Activated effector memory CD4-positive, alpha-beta T cell treated with Interleukin-2 at 50 U/mL for 16 hours (primary cell): ENCODE results near the gene SCAPER.

Experiments
- DNase-seq: peaks from one replicate; pipeline ENCODE4 v3.0.0-alpha.2; 2020

The SCAPER gene, protein sequence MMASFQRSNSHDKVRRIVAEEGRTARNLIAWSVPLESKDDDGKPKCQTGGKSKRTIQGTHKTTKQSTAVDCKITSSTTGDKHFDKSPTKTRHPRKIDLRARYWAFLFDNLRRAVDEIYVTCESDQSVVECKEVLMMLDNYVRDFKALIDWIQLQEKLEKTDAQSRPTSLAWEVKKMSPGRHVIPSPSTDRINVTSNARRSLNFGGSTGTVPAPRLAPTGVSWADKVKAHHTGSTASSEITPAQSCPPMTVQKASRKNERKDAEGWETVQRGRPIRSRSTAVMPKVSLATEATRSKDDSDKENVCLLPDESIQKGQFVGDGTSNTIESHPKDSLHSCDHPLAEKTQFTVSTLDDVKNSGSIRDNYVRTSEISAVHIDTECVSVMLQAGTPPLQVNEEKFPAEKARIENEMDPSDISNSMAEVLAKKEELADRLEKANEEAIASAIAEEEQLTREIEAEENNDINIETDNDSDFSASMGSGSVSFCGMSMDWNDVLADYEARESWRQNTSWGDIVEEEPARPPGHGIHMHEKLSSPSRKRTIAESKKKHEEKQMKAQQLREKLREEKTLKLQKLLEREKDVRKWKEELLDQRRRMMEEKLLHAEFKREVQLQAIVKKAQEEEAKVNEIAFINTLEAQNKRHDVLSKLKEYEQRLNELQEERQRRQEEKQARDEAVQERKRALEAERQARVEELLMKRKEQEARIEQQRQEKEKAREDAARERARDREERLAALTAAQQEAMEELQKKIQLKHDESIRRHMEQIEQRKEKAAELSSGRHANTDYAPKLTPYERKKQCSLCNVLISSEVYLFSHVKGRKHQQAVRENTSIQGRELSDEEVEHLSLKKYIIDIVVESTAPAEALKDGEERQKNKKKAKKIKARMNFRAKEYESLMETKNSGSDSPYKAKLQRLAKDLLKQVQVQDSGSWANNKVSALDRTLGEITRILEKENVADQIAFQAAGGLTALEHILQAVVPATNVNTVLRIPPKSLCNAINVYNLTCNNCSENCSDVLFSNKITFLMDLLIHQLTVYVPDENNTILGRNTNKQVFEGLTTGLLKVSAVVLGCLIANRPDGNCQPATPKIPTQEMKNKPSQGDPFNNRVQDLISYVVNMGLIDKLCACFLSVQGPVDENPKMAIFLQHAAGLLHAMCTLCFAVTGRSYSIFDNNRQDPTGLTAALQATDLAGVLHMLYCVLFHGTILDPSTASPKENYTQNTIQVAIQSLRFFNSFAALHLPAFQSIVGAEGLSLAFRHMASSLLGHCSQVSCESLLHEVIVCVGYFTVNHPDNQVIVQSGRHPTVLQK (N-terminal part only)

DNA sequence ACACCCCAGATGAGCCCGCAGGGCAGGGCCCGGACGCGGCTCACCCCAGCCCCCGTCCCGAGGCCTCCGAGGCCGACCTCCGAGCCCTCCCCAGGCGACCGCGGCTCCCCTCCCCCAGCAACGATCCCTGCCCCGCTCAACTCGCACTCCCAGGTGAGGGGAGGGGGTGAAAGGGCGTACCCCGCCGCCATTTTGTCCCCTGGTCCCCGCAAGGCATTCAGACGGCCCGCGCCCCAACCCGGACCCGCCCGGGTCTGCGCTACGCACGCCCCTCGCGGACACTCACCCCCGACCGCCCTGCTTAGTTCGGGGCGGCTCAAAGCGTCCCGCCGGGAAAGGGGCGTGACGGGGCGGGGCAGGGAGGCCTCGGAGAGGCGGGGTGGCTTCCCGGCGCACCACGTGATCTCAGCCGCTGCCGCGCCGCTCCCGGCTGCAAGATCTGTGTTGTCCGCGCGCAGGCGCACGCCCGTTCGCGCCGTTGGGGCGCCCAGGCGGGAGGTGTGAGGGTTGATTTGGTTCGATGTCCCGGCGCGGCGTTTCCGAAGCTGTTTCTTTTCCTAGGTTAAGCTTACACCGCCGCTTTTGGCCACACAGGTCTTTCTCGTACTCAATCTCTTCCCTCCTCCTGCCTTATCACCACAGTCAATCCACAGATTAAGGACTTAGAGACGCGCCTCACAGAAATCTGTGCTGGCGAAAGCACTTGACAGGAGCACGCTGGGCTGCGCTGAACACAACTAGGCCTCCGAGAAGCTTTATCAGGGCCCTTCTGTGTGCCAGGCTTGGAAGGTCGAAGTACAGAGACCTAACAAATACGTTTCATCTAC, at the start of gene SCAPER:
TSS of gene SCAPER (minus strand) at position 328 of the 827 bp plus-strand sequence. CDS start 21,523 bp downstream, outside the sequence.
- DNase-seq: peak; percentile 86

- no peak for DNase-seq
Measured at GRCh38 chr15:76954744-76955143, 49.6 kb upstream of the SCAPER start.

DNA sequence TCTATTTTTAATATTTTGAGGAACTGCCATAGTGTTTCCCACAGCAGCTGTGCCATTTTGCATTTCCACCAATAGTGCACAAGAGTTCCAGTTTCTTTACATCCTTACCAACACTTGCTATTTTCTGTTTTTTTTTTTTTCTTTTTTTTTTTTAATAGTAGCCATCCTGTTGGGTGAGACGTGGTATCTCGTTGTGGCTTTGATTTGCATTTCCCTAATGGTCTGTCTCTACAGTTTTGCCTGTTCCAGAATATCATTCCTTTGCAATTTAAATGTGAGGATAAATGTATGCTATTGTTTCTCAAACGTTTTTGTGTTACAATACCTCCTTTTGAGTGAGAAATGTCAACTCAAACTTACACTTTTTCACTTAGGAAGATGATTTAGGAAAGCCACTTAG, 48.8 kb upstream of the SCAPER start:
- DNase-seq: no peak

GRCh38 chr15:76951220-76951619, 46.1 kb upstream of the SCAPER start:
- no peak for DNase-seq

GRCh38 chr15:76947454-76947853, 42.3 kb upstream of the SCAPER start:
- DNase-seq: no peak

DNA sequence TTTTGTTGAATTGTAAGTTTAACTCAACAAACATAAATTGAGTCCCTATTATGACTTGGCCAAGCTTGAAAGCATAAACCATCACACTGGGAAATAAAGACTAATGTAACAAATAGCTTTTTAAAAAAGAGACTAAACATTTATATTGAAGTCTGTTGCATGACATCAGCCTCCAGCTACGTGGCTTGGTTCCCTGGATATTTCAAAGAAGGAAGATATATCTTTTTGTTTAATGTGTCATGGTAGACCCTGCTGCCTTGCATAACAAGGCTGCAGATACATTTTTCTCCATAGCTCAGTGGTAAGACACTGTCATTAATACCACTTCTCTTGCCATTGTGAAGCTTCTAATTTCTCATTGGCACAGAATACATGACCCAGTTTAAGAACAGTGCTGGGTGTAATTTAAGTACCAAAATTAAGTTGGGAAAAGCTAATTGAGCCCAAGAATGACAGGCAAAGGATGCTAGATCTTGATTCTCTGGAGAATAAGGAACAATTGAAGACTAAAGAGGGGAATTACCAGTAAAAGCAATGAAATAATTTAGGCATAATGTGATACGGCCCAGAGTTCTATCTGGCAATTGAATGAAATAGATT, 40.5 kb upstream of the SCAPER start:
- DNase-seq: no peak

GRCh38 chr15:76942331-76942730, 37.2 kb upstream of the SCAPER start:
- no peak for DNase-seq

DNA sequence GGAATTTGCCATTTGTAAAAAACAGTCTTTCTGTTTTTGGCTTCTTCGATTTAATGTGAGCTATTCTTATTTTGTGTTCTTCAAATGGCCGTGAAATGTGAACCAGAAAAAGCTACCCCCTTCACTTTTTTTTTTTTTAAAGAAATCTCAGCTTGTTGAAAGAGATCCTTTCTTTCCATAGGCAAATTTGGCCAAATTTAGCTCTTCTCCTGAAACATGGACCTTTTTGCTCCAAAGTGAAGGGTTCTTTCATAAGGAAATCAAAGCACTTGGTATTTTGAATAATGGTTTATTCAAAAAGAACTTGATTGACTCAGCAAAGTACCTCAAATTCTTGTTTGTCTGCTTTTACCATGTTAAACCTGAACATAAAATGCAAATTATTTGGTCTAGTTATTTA, 36.5 kb upstream of the SCAPER start:
- DNase-seq: no peak

DNA sequence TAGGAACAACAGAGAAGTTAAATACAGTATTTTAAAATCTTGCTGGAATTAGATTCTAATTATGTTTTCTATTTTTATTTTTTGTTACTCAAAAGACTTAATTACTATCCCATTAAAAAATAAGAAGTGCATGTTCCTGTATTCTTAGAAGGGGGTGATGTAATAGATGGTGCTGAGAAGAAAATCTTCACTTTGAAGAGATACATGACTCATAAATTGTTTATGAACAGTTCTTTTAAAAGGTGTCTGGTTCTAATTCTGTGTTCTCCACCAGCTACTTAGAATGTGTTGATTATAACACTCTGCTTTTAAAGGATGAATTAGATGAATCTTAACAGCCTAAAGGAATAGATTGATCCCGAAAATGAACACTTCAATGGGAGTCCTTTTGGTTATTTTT, 34.6 kb upstream of the SCAPER start:
- DNase-seq: no peak

DNA sequence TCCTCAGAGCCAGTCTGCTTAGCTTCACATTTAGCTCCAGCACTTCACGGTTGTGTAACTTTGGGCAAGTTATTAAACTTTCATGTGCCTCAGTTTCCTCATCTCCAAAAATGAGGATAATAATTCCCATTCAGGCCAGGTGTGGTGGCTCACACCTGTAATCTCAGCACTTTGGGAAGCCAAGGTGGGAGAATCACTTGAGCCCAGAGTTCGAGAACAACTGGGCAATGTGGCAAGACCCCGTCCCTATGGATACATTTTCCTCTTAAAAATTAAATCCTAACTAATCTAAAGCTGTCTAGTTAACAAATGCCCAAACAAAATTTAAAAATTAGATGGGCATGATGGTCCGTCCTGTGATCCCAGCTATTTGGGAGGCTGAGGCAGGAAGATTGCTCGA, 33.6 kb upstream of the SCAPER start:
- no peak for DNase-seq

- DNase-seq: no peak
Measured at GRCh38 chr15:76936671-76937070, 31.5 kb upstream of the SCAPER start.

GRCh38 chr15:76935620-76936019, 30.5 kb upstream of the SCAPER start:
- DNase-seq: no peak

DNA sequence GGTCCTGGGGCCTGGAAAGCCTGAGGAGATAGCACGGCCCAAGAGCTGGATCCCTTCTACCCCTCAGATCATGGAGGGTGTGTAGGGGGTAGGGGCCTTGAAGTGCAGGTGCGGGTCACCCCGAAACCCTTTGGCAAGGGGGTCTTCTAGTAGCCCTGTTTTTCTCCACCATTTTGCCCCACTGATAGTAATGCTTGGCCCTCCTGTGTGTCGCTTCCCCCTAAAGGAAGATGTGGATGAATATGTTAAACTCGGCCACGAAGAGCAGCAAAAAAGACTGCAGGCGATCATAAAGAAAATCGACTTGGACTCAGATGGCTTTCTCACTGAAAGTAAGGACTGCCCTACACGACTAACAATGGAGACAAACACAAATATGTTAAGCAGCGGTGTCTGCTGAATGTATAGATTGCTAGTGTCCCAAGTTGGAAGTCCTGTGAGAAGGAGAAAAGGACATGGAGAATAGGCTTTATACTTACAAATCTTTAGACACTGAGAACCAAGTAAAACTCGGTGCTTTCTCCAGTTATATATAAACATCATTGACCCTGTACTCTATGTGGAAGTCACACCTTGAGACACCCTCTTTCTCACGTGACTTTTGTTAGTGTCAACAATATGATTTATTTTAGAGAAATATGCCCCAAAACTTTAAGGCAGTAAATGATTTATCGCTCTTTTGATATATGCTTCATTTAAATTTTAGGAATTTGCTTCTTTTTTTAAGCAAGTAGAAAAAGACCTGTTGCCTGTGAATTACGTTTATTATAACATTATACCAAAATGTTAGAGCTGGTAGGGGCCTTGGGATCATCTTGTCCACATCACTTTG, 27.2 kb upstream of the SCAPER start:
- DNase-seq: no peak

DNA sequence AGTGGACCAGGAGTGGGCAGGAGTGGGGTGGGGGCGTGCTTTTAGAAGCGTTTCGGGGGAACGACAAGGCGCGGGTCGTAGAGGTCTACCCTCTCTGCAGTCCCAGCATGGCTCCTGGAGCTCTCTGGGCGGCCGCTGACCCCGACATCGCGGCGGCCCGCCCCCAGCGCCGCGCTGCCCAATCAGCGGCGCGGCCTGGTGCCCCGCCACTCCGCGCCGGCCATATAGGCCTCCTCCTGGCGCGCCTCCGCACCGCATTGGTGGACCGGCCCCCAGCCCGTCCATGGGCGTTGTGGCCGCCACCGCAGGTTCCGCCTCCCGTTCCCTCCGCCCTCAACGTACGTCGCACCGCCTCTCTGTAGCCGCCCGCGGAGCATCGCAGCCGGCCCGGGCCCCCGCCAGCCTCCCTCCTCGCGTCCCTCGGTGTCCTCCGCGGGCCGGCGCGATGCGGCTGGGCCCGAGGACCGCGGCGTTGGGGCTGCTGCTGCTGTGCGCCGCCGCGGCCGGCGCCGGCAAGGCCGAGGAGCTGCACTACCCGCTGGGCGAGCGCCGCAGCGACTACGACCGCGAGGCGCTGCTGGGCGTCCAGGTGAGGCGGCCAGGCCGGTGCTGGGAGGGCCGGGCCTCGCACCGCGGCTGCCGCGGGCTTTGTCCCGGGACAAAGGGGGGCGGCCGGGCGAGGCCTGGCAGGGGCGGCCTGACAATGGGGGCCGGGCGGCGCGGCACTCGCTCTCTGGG, 26.4 kb upstream of the SCAPER start, which contains the start of gene RCN2:
TSS of gene RCN2 (plus strand) at position 353 of the 738 bp plus-strand sequence. CDS start at position 446, 93 bp downstream.
- DNase-seq: peak; percentile 89

- no peak for DNase-seq
Measured at GRCh38 chr15:76930831-76931396, 25.8 kb upstream of the SCAPER start.

GRCh38 chr15:76929011-76929760, 24.0 kb upstream of the SCAPER start:
- DNase-seq: no peak

DNA sequence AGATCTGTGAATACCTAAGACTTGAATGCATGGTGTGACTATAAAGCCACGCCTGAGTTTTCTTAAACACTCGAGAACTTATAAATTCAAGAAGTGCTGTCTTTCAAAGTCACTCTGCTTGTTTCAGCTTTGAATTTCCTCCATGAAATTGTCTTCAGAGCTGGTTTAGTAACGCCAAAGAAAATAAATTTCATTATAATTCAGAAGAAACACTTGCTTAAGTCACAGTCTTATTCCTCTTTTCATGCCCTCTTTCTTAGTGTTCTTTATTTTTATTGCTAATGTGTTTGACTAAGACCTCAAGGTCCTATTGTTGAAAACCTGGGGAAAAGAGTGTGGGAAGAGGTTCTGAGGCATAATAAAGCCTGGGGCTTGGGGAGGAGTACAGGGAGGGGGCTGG, 23.1 kb upstream of the SCAPER start:
- no peak for DNase-seq

- DNase-seq: no peak
Measured at GRCh38 chr15:76916369-76916768, 11.2 kb upstream of the SCAPER start.

DNA sequence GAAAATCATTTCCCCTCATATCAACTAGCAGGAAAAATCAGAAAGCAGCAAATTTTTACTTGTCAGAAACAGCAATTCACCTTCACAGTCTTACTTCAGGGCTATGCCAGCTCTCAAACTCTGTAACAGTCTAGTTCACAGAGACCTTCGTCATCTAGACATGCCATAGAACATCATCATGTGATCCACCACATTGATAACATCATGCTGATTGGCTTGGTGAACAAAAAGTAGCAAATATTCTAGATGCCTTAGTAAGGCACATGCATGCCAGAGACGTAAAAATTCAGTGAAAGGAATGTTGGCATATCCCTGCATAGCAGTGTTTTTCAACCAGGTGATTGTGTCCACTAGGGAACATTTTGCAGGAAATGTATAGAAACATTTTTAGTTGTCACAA, 8.6 kb upstream of the SCAPER start:
- DNase-seq: no peak
